ENCODE data around the gene CD300LB.

Gene CD300LB

DNA sequence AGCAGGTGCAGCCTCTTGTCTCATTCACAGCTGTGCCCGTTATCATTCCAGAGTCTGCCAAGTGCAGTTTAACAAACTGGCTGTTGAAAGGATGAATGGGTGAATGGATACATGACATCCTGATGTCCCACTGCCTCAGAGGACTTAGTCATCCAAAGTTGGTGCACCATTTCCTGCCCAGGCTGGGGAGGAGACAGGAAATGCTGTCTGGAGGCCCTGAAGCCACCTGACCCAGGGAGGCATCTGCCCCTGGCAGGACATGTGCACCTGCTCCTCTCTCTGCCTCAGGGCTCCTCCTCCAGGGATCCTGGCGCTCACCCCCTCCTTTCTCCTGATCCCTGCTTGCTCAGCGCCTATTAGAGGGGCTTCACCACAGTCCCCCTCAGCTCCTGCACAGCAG is 16.5 kb upstream of the CD300LB start:
- DNase-seq: no peak

DNA sequence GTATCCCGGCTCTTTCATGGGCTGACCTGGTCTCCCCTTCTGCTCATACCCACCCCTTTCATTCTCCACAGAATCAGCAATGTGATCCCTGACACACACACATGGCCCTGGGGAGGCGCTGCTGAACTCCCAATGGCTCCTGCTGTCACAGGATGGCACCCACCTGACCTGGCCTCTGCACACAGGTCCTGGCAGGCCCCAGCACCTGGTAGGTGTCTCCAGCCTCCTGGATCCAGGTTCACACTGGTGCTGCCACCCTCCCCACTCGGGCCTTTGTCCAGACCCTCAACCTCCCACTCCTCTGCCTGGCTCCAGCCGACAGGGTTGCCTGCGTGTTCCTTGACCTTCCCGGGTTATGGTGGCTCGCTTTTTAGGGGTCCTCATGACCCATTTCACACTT is 16.0 kb upstream of the CD300LB start:
- DNase-seq: no peak

DNA sequence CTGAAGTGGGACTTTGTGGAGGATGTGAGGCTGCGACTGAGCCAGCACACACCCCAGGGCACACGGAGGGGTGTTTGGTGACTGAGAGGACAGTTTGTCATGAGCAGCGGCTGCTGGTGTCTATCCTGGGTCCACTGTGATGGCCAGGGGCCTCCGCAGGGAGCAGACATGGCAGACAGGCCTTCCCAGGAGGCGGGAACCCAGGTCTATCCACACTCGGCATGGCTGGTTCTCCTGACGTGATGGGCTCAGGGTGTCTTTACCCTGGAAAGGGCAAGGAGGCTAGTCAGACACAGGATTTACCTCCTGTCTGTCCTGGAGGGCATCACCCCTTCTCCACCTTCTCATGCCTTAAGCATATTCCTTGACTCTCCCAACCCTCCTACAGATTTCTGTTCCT is 15.3 kb upstream of the CD300LB start:
- no peak for DNase-seq

DNA sequence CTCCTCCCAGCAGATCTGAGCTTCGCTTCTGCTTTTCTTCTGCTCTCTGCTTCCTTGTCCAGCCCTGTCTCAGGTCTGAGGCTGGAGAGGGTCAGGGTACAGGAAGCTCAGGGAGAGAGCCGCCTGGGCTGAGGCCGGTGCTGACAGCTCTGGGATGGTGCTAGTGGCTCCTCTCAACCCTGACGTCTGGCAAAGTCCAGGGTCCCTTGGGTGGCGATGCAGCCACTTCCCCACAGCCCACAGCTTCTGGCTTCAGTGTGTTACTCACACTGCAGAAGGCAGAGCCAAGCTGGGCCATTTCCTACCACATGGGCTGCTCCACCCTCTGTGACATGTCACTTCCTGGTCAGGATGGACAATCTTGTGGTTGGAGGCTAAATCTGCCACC is 14.6 kb upstream of the CD300LB start, which contains the start of gene CD300C:
Gene CD300C (minus strand): TSS at position 273 of the 388 bp plus-strand sequence. CDS start 333 bp downstream, outside the sequence.
- DNase-seq: no peak

DNA sequence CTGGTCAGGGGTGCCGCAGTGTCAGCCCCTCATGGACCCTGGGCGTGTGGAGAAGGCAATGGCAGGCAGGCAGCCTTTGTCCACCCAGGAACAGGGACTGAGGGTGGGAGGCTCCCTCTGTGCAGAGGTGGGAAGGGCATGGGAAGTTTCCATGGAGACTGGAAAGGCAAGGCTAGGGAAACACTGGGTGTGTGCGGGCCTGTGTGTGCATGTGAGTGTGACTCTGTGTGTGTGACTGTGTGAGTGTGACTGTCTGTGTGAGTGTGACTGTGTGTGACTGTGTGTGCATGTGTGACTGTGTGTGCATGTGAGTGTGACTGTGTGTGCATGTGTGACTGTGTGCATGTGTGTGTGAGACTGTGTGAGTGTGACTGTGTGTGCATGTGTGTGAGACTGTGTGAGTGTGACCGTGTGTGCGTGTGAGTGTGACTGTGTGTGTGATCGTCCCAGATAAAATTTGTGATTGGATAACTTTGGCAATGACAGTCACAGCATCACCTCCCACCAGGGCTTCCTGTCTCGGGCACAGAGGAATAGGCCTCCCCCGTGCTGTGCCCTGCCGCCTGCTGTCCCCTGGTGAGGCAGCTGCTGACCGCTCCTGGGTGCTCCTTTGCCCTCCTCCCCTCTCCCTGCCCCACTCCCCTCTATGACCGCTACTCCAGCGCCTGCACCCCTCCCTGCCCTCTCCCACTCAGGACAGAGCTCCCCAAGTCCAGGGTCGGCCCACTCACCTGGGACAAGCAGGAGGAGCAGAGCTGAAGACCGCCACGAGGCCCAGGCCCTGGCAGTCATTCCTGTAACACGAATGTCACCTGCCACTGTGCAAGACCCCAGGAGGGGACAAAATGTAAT is 13.9 kb upstream of the CD300LB start:
- no peak for DNase-seq

DNA sequence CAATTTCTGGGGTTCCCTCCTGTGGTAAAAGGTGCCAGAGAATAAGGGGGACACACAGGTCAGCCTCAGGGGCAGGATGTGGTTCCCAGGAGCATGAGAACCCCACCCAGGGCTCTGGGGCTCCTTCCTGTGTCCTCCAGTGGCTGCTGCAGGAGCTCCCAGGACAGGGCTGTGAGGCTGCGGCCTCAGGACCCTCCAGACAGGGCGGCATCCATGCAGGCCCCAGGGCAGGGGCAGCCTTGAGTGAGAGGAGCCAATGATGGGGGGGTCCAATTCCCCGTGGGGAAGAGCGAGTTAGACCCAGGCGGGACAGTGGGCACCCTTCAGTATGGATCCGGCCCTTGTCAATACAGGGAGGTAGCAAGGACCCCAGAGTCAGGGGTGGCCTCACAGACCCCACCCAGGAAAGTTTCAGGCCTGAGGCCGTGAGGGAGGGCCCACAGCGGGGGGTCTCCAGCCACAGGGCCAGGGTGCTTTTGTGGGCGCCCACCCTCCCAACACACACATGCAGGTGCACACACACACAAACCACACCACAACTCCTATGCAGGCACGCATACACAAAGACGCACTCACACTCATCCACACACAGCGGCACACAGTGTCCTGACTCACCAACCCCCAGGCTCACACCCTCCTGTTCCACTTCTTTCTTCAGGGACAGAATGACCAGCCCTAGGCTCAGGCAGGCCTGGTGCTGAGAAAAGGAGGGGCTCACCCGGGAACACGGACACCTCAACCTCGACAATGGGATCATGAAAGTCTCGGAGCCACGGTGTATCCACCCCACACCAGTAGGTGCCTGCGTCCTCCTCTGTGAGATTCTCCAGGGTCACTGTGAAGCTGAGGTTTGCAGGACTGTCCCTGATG is 12.9 kb upstream of the CD300LB start:
- DNase-seq: no peak

DNA sequence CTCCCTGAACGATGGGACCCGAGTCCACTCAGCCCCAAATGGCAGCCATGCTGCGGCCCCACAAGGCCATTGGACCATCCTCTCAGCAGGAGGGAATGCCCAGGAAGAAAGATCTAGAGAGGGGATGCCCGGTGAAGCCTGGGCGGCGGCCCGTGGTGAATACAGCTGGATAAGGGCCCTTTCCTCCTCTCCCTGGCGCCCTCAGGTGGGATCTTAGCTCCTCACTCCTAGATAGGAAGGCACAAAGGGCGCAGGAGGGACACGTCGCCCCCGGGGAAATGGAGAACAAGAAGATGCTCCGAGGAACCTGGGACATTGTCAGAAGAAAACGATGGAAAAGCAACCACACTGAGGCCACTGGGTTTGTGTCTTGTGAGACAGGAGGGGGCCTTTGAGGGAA is 12.1 kb upstream of the CD300LB start:
- no peak for DNase-seq

DNA sequence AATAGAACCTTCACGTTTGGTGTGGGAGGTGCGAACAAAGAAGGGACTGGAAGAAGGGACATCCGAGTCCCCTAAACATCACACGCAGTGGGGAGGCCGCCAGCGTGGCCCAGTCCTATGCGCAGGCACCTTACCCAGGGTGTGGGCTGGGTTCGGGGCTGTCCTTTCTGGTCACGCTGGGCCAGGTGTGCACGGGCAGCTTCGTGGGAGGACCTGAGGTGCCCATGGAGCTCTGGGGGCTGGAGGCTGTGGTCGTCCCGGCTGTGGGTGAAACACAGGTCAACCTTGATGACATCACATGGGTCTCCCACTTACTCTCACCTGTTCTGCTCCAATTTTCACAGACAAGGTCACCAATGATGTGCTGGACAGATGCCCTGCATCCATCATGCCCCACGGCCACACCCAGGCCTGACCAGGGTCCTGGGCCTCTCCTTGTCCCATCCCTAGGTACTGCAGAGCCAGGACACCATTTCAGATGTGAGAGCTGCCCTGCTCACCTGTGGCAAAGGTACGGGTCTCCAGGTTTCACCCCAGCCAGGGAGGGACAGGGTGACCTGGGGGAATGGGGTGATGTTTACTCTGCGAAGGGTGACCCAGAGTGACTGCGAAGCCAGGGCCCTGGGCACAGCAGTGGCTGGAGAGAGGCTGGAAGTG is 11.6 kb upstream of the CD300LB start:
- DNase-seq: no peak

DNA sequence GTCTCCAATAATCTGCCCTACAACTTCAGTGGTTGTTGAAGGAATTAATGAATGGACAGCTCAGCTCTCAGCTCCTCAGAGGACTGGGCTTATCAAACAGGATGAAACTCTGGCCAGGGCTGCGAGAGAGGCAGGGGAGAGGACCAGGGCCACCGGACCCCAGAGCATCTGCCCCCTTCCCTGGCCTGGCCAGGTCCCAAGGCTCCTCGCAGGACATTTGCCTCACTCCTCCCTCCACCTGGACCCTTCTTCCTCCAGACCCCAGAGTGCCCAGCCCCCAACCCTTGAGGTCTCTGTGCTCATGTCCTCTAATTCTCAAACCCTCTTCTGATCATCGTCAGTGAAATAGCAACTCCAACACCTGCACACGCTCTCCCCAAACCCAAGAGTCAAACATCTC is 10.9 kb upstream of the CD300LB start:
- DNase-seq: no peak

DNA sequence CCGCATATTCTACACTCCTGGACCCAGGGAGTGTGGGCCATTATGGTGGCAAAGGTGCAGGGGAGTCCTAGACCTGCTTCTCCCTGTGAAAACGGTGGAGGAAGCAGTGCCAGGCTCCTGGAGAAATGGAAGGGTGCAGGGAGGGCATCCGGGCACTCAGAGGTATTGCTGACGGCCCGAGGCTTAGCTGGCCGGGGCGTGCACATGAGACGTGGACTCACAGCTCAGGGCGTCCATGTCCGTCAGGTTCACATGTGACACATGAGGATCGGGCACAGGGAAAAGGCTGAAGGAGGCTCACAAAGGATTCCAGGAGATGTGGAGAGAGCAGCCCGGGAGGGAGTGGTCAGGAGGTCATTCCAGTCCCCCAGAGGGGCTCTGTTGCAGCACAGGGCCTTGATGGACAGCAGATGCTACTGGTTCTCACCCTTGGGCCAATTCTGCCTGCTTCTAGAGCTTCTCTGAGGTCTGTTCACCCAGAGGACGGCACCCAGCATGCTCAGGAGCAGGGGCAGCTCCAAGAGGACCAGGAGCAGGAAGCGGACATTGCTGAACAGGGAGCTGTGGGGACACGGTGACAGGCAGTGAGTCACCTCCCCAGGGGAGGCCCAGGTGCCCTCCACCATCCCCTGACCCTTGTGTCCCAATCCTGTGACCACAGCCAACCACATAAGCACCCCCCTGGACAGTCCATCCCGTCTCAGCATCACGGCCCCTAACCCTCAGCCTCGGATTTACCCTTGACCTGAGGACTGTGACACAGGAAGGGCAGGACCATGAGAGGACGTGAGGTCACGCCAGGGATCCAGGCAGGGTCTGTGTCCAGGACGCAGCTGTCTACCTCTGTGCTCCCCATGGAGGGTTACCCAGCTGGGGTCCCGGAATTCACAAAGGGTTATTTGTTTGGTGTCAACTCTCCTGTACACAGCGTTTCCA is 10.2 kb upstream of the CD300LB start:
- no peak for DNase-seq

DNA sequence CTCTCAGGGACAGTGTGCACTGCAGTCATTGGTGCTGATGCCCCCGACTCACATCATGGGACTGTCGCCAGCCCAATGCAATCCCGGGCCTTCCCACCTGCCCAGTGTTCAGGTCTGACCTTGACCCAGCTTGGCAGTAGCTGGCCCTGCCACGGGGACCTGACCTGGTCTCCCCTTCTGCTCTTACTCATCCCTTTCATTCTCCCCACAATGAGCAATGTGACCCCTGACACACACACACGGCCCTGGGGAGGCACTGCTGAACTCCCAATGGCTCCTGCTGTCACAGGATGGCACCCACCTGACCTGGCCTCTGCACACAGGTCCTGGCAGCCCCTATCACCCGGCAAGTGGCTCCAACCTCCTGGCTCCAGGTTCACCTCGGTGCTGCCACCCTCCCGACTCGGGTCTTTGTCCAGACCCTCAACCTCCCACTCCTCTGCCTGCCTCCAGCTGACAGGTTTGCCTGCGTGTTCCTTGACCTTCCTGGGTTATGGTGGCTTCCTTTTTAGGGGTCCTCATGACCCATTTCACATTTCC is 8.1 kb upstream of the CD300LB start:
- DNase-seq: no peak

DNA sequence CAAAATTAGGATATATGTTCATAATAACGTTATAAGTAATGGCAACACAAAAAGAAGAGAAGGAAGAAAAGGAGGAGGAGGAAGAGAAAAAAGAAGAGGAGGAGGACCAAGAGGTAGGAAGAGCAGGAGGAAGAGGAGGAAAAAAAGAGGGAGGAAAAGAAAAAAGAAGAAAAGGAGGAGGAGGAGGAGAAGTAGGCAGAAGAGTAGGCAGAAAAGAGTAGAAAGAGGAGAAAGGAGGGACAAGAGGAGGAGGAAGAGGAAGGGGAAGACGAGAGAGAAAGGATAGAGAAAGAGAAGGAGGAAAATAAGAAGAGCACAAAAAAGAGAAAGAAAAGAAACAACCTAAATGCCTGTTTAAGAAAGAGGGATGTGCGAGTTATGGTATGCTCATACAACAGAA is 5.6 kb upstream of the CD300LB start:
- no peak for DNase-seq

DNA sequence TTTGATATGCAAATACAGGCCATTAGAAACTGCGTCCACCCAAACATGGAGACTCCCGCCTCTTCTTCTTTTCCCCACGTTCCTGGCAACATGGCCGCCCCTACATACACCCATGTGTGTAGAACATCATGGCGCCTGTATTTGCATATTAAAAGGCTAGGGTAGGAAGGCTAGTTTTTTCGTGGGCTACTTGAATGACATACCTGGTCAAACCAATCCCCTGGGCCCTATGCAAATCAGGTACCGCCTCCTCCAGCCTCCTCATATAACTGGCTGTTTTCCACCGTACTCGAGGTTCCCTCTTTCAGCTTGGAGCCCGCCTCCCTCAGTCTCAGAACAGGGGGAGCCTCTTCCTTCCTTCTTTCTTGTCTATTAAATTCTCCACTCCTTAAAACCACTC is 840 bp upstream of the CD300LB start:
- no peak for DNase-seq

DNA sequence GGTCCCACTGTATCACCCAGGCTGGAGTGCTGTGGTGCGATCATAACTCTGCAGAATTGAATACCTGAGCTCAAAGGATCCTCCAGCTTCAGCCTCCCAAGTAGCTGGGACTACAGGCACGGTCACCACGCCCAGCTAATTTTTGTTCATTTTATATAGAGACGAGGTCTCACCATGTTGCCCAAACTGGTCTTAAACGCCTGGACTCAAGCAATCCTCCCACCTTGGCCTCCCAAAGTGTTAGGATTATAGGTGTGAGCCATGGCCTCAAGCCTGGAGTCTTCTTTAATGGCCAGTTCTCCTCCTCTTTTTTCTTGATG is 484 bp downstream of the CD300LB start:
- DNase-seq: no peak

DNA sequence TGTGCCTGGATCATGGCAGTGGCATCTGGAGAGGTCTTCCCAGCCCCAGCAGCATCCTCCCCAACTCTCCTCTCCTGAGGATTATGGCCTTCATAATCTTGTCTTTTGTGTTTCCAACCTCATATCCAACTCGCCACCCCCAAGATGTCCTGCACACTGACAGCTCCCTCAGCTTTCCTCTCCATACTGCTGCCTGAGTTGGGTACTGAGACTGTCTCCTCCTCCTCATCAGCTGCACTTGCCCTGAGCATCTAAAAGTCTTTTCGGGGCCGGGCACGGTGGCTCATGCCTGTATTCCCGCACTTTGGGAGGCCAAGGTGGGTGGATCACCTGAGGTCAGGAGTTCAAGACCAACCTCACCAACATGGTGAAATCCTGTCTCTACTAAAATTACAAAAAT is 2.0 kb downstream of the CD300LB start:
- no peak for DNase-seq

DNA sequence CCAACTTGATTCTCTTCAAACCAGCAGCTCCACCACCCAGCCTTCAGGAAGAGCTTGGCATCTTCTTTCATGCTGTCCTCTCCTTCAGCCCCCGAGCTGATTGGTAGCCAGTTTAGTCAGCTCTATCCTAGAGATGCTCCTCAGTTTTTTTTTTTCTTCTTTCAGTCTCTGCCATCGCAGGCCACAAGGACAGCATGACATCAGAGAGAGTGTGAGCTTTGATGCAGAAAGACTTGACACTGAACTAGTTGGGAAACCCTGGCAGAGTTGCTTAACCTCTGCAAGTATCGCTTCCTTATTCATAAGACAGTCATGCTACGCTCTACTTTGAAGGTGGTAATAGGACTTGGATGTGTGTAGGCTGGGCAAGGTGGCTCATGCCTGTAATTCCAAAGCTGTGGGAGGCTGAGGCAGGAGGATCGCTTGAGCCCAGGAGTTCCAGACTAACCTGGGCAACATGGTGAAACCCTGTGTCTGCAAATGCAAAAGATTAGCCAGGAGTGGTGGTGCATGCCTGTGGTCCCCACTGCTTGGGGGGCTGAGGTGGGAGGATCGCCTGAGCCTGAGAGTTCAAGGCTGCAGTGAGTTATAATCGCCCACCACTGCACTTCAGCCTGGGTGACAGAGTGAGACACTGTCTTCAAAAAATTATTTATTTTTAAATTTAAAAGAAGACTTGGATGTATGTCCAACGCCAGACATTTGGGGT is 2.6 kb downstream of the CD300LB start:
- no peak for DNase-seq

DNA sequence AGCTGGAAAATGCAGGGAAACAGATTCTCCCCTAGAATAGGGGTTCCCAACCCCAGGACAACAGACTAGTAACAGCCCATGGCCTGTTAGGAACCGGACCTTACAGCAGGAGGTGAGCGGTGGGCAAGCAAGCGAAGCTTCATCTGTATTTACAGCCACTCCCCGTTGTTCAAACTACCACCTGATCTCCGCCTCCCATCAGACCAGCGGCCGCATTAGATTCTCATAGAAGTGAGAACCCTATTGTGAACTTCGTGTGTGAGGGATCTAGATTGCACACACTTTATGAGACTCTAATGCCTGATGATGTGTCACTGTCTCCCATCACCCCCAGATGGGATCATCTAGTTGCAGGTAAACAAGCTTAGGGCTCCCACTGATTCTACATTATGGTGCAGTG is 3.5 kb downstream of the CD300LB start:
- DNase-seq: no peak

DNA sequence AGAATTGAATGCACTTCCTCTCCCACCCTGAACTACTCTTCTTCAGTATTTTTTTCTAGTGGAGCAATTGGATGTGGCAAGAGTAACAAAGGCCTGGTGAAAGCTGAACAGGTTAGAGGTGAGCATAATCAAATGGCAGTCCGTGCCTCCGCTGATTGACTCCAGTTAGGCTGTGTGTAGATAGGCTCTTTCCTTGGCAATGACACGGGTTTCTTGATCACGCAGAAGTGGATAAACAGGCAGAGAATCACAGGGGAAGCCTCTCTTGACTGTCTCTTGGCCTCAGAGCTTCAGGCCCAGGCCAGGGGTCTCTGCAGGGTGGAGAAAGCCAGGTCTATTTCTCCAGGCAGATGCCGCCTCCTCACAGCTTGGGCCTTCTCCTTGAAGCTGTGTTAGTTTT is 4.2 kb downstream of the CD300LB start:
- DNase-seq: no peak

DNA sequence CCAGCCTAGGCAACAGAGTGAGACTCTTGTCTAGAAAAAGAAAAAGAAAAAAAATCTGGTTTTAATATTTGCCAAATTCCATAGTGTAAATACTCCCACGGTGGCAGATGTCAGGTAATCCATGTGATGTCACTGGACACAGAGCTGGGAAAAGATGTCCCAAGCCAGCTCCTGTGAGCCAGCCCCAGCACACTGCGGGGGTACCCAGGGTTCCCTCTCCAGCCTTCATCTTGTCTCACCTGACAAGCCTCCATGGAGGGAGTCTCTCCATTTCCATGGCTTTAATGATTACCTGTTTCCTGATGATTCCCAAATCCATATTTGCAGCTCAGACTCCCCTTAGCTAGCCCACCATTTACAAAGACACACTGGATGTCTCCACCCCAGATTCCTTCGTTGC is 4.6 kb downstream of the CD300LB start:
- DNase-seq: no peak

DNA sequence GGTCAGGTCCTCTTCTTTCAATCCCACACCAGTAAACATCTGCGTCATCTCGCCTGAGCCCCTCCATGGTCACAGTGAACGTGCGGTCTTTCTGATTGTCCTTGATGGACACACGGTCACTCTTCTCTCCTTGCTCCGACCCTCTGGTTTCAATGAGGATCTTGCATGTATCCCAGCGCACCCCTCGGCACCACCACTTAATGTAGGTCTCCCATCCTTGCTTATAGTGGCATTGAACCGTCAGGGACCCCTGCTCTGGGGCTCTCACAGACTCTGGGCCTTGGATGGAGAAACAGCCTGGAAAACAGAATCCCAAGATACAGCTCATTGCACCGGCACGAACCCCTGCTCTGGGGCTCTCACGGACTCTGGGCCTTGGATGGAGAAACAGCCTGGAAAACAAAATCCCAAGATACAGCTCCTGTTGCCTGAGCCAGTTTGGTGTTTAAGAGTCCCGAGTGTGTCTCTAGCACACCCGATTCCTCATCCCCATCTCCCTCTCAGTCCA is 5.4 kb downstream of the CD300LB start:
- DNase-seq: no peak

DNA sequence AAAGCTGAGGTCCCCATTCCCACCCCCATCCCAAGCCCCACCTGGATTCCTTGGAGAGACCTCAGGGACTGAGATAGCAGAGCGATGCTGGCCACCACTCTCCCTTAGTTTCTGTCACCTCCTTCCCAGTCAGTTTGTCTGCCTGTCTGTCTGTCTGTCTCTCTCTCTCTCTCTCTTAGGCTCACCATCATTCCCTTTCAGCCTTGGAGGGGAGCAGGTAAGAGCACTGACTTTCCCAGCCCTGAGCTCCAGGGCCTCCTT is 5.9 kb downstream of the CD300LB start:
- no peak for DNase-seq

Measured in kidney glomerular epithelial cell (primary cell).